Fibroblast of villous mesenchyme (primary cell): Measurements from ENCODE around the gene SLC22A15. TPM values are rescaled to one million over a fixed set of nuclear protein-coding genes. Genes with fewer than 3 reads are reported as not detected.
A peak's percentile ranks its signal among the peaks of the same experiment; 100 is the strongest.

Source experiments
- DNase-seq: peaks from one replicate; pipeline ENCODE4 v3.0.0-alpha.2; 2010; ENCODE audit warnings: low read depth
- H3K4me3 ChIP-seq: 2 replicates; pipeline ENCODE4 v1.5.1; 2011; ENCODE audit warnings: low read depth, mild to moderate bottlenecking, low read length
- CTCF ChIP-seq: IDR thresholded peaks from 2 replicates; pipeline ENCODE4 v1.5.1; 2012; ENCODE audit warnings: low read depth, mild to moderate bottlenecking, low read length; ENCODE audit not compliant: insufficient read depth
- total RNA-seq: library from RNA; depleted of rRNA; stranded (reverse); fragments of >200 nt; gene quantifications from 2 replicates; pipeline ENCODE4 v1.2.3, GENCODE V29; 2012

SLC22A15 gene
- total RNA-seq, result 7.8 and 9.3 TPM in 2 replicates

DNA sequence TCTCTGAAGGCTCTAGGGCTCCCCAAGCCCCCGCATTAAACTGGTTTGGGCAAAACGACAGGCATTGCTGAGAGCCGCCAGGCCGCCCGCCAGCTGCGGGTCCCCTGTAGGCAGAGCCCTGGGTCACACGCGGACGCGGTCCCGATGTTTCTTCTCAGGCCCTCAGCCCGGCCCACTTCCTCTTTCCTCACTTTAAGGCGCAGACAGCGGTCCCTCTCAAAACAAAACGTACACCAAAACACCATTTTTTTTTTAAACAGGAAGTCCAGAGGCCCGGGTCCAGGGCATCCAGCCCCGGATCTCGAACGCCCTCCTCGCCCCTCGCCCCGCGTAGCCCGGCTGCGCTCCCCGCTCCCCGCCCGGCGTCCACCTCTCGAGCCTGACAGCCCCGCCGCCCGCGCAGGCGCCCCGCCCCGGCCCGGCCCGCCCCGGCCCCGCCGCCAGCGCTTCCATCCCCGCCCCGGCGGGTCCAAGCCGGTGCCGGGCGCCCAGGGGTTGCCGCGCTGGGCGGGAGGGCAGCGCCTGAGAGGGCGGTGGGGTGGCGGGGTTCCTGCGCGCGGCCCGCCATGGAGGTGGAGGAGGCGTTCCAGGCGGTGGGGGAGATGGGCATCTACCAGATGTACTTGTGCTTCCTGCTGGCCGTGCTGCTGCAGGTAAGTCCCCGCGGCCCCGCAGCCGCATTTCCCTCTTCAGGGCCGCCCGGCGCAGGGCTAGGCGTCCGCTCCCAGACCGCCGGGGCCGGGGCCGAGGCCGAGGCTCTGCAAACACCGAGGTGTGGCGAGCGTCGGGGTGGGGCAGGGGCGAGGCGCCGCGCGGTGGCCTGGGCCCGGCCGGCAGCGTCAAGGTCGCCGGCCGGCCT lies at the start of gene SLC22A15:
TSS of gene SLC22A15 (plus strand) at position 452 of the 859 bp plus-strand sequence. CDS start at position 567, 115 bp downstream.
- peak; percentile 53 for DNase-seq

DNA sequence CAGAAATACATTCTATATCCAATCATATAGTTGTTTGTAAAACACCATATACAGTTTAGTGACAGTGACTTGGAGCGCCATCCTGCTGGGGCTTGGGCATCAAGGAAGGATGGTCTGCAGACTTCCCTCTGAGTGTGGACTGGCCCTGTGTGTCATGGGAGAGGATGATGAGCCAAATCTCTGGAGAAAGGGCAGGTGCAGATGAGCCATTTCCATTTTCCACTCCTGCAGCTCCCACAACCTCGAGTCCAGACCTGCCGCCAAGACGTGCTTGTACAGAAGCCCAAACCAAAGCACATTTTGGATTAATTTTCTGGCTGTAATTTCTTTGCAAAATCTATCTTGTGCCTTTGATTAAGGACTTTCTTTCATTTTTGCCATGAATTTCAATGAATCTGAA lies 48.3 kb upstream of the SLC22A15 start:
- TF ChIP-seq CTCF, result no peak
- no peak for DNase-seq
- H3K4me3 ChIP-seq, result no peak overlapping the region

More for the DNA sequence above, at the start of gene SLC22A15:
- no peak for TF ChIP-seq CTCF
- H3K4me3 ChIP-seq, result peak within 1 kb of the TSS; percentile 61

DNA sequence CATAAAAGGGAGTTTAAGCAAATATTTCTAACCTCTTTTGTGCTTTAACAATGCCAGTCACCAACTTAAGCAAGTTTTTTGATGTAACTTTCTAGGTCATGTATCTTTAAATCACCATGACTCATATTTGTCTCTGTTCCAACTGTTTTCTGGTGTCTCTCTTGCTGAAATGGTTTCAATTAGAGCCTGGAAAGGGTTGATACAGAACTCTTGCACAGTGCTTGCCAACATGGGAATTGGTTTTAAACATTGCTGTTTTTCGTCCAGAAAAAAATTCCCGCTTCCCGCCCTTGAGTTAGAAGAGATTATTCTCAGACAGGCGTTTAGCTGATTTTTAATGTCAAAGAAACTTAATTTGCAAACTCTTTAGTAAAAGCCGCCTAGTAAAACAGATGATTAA lies 46.4 kb upstream of the SLC22A15 start:
- no peak for TF ChIP-seq CTCF
- peak; percentile 38 for DNase-seq
- no peak overlapping the region for H3K4me3 ChIP-seq

- H3K4me3 ChIP-seq, result no peak overlapping the region
- DNase-seq, result no peak
- TF ChIP-seq CTCF, result no peak
Observed at GRCh38 chr1:115933625-115934024, 42.7 kb upstream of the SLC22A15 start.

GRCh38 chr1:115939455-115939854 lies 36.9 kb upstream of the SLC22A15 start:
- no peak overlapping the region for H3K4me3 ChIP-seq
- TF ChIP-seq CTCF, result no peak
- no peak for DNase-seq

GRCh38 chr1:115946116-115946515 lies 30.2 kb upstream of the SLC22A15 start:
- no peak overlapping the region for H3K4me3 ChIP-seq
- no peak for DNase-seq
- no peak for TF ChIP-seq CTCF

DNA sequence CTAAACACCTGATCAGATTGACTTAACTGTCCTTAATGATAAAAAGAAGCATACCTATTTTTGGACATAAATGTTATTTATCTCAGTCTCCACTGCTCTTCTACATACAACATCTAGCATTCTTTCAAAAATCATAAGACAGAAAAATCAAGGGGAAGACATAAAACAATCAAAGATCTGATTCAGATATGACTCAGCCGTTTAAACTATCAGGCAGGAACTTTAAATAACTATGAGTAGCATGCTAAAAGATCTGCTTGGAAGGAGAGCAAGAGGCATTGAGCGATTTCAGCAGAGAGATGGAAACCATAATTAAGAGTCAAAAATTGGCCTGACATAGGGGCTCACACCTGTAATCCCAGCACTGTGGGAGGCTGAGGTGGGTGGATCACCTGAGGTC lies 27.2 kb upstream of the SLC22A15 start:
- DNase-seq, result no peak
- H3K4me3 ChIP-seq, result no peak overlapping the region
- no peak for TF ChIP-seq CTCF
